ENCODE data around the gene CPNE8.

GRCh38 chr12:38932320-38932719, 26.9 kb upstream of the CPNE8 start:
- TF ChIP-seq CTCF (IDR thresholded peaks at IDR 0.05), result no peak
- TF ChIP-seq POLR2A (IDR thresholded peaks at IDR 0.05), result no peak

Measured in body of pancreas (tissue), 4 donors.